Keratinocyte (primary cell): ENCODE results near the gene RABGGTA. TPM values are rescaled to one million over a fixed set of nuclear protein-coding genes. Genes with fewer than 3 reads are reported as not detected.

ENCODE experiments used
- DNase-seq: peaks from one replicate; pipeline ENCODE4 v3.0.0-alpha.2; 2011; ENCODE audit warnings: low read depth, missing footprints, low spot score
- FAIRE-seq: peaks from 2 replicates; lab custom pipeline; 2011; peaks lifted over from hg19 to GRCh38; lab: Jason Lieb, UNC
- H2AFZ ChIP-seq: 2 replicates; pipeline ENCODE4 v1.6.0; 2012; ENCODE audit warnings: low read length, control low read depth, inconsistent platforms; ENCODE audit not compliant: control insufficient read depth
- H3K27ac ChIP-seq: 2 replicates; pipeline ENCODE4 v1.5.1; 2011; ENCODE audit warnings: low read length; ENCODE audit not compliant: control insufficient read depth, insufficient read depth
- H3K27me3 ChIP-seq: 3 replicates; pipeline ENCODE4 v1.6.0; 2011; ENCODE audit warnings: low read length; ENCODE audit not compliant: control insufficient read depth, insufficient read depth; ENCODE audit errors: extremely low read depth
- H3K36me3 ChIP-seq, 2 experiments: 2 replicates in 1 of 2; 3 replicates in 1 of 2; pipeline ENCODE4 v1.5.1; 2011; ENCODE audit warnings: low read length in 2 of 2, mild to moderate bottlenecking in 1 of 2; ENCODE audit not compliant: control insufficient read depth in 2 of 2, insufficient read depth in 2 of 2; ENCODE audit errors: extremely low read depth in 1 of 2
- H3K4me1 ChIP-seq: 3 replicates; pipeline ENCODE4 v1.5.1; 2011; ENCODE audit warnings: low read length; ENCODE audit not compliant: control insufficient read depth, insufficient read depth; ENCODE audit errors: extremely low read depth
- H3K4me2 ChIP-seq: 3 replicates; pipeline ENCODE4 v1.6.0; 2011; ENCODE audit warnings: low read depth, low read length; ENCODE audit not compliant: control insufficient read depth, insufficient read depth; ENCODE audit errors: extremely low read depth
- H3K4me3 ChIP-seq, 3 experiments: fragments of 200-600 bp in 1 of 3; sonication (generic) in 1 of 3; 2 replicates in 2 of 3; 3 replicates in 1 of 3; pipeline ENCODE4 v1.5.1; 2011 to 2016; ENCODE audit warnings: low read length in 3 of 3, mild to moderate bottlenecking in 3 of 3, control low read depth in 2 of 3, inconsistent platforms in 1 of 3, low read depth in 1 of 3, mixed read lengths in 1 of 3, mixed run types in 1 of 3, moderate library complexity in 1 of 3; ENCODE audit not compliant: control insufficient read depth in 2 of 3, insufficient read depth in 2 of 3; ENCODE audit errors: extremely low read depth in 1 of 3
- H3K79me2 ChIP-seq: 2 replicates; pipeline ENCODE4 v1.6.0; 2012; ENCODE audit warnings: low read length; ENCODE audit not compliant: control insufficient read depth, insufficient read depth
- H3K9ac ChIP-seq: 3 replicates; pipeline ENCODE4 v1.6.0; 2011; ENCODE audit warnings: low read length; ENCODE audit not compliant: control insufficient read depth, insufficient read depth; ENCODE audit errors: extremely low read depth
- H3K9me1 ChIP-seq: 3 replicates; pipeline ENCODE4 v1.6.0; 2011; ENCODE audit warnings: low read length; ENCODE audit not compliant: control insufficient read depth, insufficient read depth; ENCODE audit errors: extremely low read depth
- H3K9me3 ChIP-seq: 2 replicates; pipeline ENCODE4 v1.5.1; 2012; ENCODE audit warnings: low read depth, low read length; ENCODE audit not compliant: control insufficient read depth
- H4K20me1 ChIP-seq: 3 replicates; pipeline ENCODE4 v1.6.0; 2011; ENCODE audit warnings: low read length; ENCODE audit not compliant: control insufficient read depth, insufficient read depth; ENCODE audit errors: extremely low read depth
- EZH2 ChIP-seq: IDR thresholded peaks from one replicate; pipeline ENCODE4 v1.6.1; 2012; ENCODE audit warnings: inconsistent platforms, mild to moderate bottlenecking, low read length, moderate library complexity
- dilution Hi-C: fragments of 300-500 bp; cut with MboI; formaldehyde crosslinking; loops from one replicate; pipeline ENCODE4 v1.7.0; 2020; ENCODE audit warnings: low sequenced_read_pairs; ENCODE audit not compliant: extremely low pct_ligation_motif_present
- polyA plus RNA-seq, 5 experiments: library from polyadenylated mRNA; depleted of rRNA in 3 of 5; stranded (reverse) in 3 of 5; stranded (forward) in 1 of 5; unstranded in 1 of 5; fragments of >200 nt; gene quantifications; 1 replicate in 1 of 5; 2 replicates in 3 of 5; 3 replicates in 1 of 5; pipeline versions ENCODE4 v1.2.1 to v1.2.3, GENCODE V29; 2011 to 2012; ENCODE audit warnings: missing spikeins in 2 of 5, low read depth in 1 of 5, low replicate concordance in 1 of 5
- TF ChIP-seq, protein P1 (sequence below), 3 experiments: IDR thresholded peaks in 1 of 3; conservative IDR thresholded peaks in 1 of 3; optimal IDR thresholded peaks in 1 of 3; 2 replicates in 2 of 3; 3 replicates in 1 of 3; pipeline versions ENCODE3 to v1.5.1; 2011; ENCODE audit warnings: low read length in 3 of 3, mild to moderate bottlenecking in 3 of 3, moderate library complexity in 2 of 3, control low read depth in 1 of 3, inconsistent platforms in 1 of 3; ENCODE audit not compliant: insufficient read depth in 2 of 3; ENCODE audit errors: extremely low read depth in 1 of 3

The RABGGTA gene
- polyA plus RNA-seq, 1 donor (not counting 4 experiments of a cell fraction or from before 2014, with no cell fraction given): 29.0 TPM

DNA sequence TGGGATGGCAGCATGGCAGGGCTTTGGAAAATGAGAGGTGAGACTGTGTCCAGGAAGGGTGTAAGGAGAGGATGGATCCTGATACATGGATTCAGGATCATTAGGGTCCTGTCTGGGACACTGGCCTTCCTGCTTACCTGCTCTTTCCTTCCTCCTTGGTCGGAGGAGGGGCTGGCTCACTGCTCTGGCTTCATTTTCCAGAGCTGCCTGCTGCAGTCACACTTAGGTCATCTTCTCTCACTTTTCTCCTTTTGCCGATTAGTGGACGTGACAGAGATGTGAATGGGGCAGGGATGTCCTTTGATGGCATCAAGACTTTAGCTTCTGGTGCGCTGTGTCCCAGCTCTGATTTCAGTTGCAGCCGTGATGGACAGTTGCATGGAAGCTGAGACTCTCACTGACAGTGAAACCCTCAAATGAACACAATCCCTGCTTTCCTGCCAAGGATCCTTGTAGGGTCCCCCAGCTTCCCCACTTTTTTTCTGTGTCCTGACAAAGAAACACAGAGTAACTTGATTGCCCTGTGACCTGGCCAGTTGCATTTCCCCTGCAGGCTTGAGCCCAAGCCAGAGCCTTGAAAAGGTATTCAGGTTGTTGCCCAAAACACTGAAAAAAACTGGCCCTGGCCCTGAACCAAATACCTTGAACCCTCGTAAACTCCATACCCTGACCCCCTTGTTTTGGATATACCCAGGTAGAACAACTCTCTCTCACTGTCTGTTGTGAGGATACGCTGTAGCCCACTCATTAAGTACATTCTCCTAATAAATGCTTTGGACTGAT is 37.1 kb upstream of the RABGGTA start:
- DNase-seq (no peak), FAIRE-seq (peak; percentile 53)
- Histone ChIP-seq H3K9me1 (no peaks in the 10 kb centered on the region), H4K20me1 (no peaks in the 10 kb centered on the region), H3K79me2 (peaks cover 4% of the 10 kb centered on the region), H3K4me1 (peaks cover 42% of the 10 kb centered on the region), H3K4me3 (no peak overlapping the region), H3K27ac (no peak overlapping the region), H3K27me3 (no peaks in the 10 kb centered on the region), H3K4me2 (no peak overlapping the region), H3K9me3 (no peaks in the 10 kb centered on the region), H3K36me3 (peaks cover 38 to 46% of the 10 kb centered on the region in 2 experiments), H3K9ac (no peak overlapping the region), H2AFZ (no peak overlapping the region)
- dilution Hi-C loops: no loop called here
- TF ChIP-seq, protein P1, sequence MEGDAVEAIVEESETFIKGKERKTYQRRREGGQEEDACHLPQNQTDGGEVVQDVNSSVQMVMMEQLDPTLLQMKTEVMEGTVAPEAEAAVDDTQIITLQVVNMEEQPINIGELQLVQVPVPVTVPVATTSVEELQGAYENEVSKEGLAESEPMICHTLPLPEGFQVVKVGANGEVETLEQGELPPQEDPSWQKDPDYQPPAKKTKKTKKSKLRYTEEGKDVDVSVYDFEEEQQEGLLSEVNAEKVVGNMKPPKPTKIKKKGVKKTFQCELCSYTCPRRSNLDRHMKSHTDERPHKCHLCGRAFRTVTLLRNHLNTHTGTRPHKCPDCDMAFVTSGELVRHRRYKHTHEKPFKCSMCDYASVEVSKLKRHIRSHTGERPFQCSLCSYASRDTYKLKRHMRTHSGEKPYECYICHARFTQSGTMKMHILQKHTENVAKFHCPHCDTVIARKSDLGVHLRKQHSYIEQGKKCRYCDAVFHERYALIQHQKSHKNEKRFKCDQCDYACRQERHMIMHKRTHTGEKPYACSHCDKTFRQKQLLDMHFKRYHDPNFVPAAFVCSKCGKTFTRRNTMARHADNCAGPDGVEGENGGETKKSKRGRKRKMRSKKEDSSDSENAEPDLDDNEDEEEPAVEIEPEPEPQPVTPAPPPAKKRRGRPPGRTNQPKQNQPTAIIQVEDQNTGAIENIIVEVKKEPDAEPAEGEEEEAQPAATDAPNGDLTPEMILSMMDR (optimal IDR thresholded peaks at IDR 0.05 in 1 of 3, IDR thresholded peaks at IDR 0.05 in 1 of 3, conservative IDR thresholded peaks at IDR 0.05 in 1 of 3; ENCODE audit: extremely low read depth in 1 of 3, insufficient read depth in 2 of 3, low read length in 3 of 3): no peak
- TF ChIP-seq EZH2: no peak

DNA sequence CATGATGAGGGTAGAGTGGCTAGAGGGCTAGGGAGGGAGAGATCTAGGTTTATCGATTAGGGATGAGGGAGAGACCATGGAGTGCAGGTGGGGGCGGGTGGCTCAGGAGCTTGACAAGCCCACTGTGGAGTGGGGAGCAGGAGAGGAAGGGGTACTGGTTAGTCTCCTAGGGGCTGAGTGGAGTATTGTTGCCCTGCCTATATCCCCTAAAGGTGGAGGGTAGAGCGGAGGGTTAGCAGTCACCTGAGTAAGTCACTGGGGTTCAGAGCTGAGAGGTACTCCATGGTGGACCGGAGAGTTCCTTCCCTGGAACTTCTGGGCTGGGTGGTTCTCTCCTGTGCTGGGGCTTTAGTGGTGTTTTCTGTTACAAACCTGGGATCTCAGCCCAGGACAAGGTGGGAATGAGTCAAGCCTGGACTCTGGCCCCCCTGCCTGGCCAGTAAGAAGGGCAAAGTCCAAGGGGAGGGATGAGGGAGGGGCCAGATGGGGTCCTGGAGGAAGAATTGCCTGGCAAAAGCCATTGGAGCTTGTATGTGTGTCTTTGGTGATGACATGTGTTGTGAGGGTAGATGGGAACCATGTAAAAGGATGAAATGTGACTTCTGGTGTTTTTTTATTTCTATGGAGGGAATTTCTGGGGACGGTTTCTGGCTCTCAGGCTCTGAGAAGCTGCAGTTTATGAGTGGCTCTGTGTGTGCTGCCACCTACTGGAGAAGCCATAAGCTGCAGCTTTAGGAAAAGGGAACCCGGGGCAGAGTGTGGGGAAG is 36.4 kb upstream of the RABGGTA start, which contains the start of gene CIDEB:
TSS of gene CIDEB (minus strand) at position 403 of the 767 bp plus-strand sequence. CDS start at position 284, 119 bp downstream.
- no peak for TF ChIP-seq EZH2
- TF ChIP-seq, protein P1 (optimal IDR thresholded peaks at IDR 0.05 in 1 of 3, IDR thresholded peaks at IDR 0.05 in 1 of 3, conservative IDR thresholded peaks at IDR 0.05 in 1 of 3; ENCODE audit: extremely low read depth in 1 of 3, insufficient read depth in 2 of 3, low read length in 3 of 3): peak in 2 of 3 experiments; percentile 93 to 98
- Histone ChIP-seq H3K27me3 (no peaks in the 10 kb centered on the region), H3K4me3 (no peak within 1 kb of the TSS), H3K79me2 (peaks cover 4% of the 10 kb centered on the region), H3K4me2 (no peak within 1 kb of the TSS), H4K20me1 (no peaks in the 10 kb centered on the region), H3K9me1 (no peaks in the 10 kb centered on the region), H3K27ac (no peak within 1 kb of the TSS), H3K9me3 (no peaks in the 10 kb centered on the region), H2AFZ (no peak within 1 kb of the TSS), H3K4me1 (peaks cover 42% of the 10 kb centered on the region), H3K36me3 (peaks cover 40 to 52% of the 10 kb centered on the region in 2 experiments), H3K9ac (no peak within 1 kb of the TSS)
- dilution Hi-C loops: no loop called here
- no peak for FAIRE-seq
- no peak for DNase-seq
